Fibroblast of skin of left quadriceps (primary cell): ENCODE data around the gene FAAH.

Source experiments
- DNase-seq, 2 experiments: peaks; one replicate each; pipeline ENCODE4 v3.0.0-alpha.2; 2013; ENCODE audit warnings: low read depth in 2 of 2

Gene FAAH

DNA sequence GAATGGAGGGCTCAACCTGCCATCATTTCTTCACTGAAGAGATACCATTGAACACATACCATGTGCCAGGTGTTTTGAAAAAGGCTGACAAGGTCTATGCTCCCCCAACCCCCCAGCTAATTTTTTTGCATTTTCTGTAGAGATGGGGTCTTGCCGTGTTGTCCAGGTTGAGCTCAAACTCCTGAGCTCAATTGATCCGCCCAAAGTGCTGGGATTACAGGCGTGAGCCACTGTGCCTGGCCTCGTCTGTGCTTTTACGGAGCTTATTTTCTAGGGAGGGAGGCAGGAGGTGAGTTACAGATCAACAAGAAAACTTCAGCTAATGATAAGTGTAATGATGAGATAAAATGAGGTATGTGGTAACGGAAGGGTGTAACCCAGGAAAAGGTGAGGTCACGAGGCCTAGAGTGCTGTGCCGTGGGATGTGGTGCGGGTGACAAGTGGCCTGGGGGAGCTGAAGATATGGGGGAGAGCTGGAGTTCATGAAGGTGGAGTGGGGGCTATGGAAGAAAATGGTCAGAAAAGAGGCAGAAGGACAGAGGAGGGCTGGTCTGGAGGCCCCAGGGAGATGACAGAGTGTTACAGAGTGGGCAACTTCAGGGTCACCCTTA is 28.2 kb downstream of the FAAH start:
- DNase-seq: no peak

DNA sequence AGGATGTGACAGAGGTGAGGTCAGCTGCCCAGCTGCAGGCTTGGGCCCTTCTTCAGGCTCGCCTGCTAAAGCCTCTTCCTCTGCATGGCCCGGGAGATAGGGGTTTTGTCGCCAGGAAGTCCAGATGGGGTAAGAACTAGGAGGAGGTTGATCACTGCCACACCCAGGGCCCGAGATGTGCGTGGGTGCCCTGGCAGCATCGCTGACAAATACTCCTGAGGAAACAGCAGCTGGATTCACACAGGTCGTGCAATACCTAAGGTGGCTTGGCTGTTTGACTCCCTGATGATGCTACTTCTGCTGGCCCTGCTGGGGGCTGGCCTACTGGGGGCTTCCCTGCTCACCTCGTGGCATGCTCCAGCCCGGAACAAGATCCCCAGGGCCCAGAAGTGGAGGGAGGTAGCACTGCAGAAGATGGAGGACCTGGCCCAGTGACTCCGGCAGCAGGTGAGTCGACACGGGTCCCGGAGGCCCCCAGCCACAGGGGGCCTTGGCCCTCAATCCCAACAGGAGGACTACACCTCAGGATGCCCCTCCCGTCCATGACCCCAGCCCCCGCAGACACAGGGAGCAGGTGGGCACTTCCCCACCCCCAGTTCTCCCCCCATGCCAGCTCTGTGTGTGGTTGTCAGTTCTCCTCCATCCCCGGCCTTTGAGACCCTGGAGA is 29.6 kb downstream of the FAAH start:
- no peak for DNase-seq

DNA sequence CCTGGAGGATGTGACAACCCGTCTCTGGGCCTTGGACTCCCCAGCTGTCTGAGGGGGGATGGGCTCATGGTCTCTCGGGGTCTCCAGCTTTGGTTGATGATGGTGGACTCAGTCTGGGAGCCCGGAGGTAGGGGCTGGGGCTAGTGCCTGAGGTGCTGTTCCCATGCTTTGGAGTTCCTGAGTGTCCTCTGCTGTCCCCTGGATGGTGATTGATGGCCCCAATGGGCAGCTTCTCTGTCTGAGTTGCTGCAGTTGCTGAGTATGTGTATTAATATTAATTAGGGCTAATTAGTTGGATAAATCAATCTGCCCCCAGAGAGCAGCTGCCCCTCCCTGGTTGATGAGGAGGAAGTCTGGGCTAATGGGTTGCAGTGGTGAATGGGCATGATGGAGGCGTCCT is 30.6 kb downstream of the FAAH start:
- DNase-seq: no peak

DNA sequence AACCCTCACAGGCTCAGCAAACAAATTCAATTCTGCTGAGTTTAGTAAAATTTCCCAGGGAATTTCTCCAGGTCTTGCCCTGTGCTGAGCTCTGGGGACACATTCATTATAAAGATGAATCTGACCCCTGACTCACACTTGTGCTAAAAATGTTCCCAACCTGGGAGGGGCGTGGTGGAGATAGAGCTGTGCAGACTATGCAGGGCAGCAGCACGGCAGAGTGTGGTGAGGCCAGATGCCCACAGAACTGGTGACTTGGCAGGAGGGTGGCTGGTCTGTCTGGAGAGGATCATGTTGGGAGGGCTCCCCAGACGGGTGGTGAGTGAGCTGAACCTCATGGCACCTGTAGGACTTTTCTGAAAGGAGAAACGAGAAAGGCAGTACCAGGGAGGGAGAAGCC is 31.6 kb downstream of the FAAH start:
- no peak for DNase-seq

DNA sequence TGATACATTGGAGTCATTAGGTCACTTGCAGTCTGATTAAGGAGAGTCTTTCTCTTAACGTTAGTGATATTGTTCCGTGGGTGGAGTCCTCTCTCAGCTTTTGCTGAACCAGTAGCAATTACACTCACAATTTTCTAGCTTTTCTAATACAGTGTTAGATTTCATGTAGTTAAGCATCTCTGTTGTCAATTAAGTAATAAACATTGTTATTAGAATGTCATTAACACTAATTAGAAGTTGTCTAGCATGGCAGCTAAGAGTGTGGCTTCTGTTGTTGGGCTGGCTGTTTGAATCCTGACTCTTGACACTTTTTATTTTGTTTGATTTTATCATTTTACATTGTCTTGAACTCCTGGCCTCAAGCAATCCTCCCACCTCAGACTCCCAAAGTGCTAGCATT is 33.4 kb downstream of the FAAH start:
- DNase-seq: no peak

DNA sequence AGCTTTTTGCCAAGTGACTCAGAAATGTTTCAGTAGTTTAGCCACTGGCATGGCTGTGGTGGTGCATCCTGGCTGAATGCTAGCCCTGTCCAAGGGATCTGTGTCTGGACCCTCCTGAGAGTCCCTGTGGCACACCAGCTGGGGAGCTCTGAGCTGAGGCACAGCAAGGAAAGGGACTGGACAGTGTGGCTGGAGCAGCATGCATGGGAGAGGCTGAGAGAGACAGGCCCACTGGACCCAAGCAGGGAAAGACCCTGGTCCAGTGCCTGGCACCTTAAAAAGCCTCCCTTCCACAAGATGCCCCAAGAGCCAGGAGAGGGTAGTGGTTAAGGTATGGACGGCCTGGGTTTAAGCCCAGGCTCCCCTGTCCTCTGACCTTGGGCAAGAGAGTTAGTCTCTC is 35.3 kb downstream of the FAAH start:
- no peak for DNase-seq

DNA sequence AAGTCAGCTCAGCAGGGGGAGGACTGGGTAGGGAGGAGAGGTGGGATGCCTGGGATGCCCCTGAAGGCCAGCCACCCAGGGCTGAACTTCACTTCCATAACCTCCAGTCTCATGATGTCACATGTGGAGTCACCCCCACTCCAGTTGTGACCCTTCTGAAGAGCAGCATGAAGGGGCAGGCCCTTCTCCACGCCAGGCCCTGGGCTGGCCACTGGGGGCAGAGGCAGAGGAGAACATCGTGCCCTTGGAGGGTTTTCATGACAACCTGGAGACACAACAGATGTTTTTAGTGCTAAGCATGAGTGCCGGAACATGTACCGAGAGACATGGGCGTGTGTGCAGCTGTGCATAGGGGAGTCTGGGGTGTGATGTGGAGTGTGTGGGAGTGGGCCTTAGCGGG is 37.6 kb downstream of the FAAH start:
- no peak for DNase-seq

DNA sequence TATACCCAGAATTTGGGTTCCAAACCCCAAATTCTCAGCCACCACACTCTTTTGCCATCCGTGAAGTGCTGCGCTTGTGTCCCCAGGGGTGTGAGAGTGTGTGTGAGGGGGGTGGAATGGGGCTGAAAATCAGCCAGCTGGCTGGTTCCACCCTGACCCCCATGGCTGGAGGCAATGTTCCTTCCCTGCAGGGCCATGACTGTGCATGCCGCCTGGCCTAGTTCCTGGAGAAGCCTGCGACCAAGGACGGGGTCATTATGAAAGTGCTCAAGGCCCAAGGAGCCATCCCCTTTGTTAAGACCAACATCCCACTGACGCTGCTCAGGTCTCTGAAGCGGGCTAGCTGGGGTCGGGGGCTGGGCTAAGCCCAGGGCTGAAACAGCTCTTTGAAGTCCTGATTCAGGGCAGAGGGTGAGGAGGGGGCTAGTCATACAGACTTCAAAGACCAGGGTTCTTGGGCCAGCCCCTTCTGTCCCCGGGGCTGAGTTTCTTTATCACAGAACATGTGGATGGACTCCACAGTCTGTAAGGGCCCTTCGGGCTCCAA is 38.7 kb downstream of the FAAH start:
- DNase-seq: no peak

DNA sequence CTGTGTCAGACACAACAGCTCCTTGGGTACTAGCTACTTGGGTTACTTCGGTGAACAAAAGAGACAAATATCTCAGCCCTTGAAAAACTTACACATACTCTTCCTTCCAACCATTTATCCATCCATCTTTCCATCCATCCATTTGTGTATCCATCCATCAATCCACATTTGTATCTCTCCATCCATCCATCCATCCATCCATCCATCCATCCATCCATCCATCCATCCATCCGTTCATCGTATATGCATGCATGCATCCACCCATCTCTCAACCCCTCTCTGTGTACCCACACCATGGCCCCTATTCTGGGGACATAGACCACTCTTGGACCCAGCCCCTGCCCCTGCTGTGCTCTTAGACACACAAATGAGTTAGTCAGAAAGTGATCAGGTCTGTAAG is 40.2 kb downstream of the FAAH start:
- DNase-seq: no peak

DNA sequence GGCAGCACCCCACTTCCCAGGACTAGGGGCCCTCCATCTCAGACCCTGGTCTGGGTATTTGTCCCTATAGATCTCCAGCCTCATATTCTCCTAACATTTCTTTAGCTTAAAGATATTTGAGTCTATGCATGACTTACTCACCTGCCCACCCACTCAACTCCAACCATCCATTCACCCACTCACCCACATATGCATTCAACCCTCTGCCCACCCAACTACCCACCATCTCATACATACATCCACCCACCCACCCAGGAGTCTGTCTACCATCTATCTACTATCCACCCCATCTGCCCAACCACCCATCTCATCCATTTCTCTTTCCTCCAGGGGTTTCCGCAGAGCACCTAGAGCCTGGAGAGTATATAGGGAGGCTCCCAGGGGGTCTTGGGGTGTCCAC is 42.7 kb downstream of the FAAH start:
- DNase-seq: no peak

DNA sequence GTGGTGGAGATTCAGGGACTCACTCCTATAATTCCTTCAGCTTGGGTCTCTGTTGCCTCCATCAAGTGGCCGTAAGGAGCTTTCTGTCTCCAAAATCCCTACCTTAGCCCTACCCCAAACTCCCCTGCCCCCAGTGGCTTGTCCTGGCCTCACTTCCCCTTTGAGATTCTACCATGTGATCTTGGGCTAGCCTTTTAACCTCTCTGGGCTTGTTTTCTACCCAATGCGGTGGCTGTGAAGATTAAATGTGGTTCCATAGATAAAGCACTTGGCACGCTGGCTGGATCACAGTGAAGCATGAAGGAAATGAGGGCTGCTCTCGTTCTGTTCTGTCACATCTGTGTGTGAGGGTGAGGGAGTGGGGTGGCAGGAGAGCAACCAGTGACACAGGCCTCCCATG is 43.6 kb downstream of the FAAH start:
- no peak for DNase-seq

DNA sequence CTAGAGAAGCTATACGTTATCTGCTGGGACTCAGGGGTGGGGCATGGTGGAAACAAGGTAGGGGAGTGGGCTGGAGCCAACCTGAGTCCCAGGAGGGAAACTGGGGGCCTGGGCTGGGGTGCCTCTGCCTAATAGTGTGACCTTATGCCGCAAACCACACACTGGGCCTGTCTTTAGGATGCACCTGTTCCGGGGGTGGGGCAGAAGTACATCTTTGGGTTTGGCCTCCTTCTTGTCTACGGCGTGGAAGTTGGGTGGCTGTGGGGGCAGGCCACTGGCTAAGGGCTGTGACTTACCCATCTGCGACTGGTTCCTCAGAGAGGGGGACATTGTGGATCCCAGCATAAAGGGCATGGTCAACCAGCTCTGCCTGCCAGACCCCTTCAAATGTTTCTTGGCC is 44.2 kb downstream of the FAAH start:
- DNase-seq: no peak

DNA sequence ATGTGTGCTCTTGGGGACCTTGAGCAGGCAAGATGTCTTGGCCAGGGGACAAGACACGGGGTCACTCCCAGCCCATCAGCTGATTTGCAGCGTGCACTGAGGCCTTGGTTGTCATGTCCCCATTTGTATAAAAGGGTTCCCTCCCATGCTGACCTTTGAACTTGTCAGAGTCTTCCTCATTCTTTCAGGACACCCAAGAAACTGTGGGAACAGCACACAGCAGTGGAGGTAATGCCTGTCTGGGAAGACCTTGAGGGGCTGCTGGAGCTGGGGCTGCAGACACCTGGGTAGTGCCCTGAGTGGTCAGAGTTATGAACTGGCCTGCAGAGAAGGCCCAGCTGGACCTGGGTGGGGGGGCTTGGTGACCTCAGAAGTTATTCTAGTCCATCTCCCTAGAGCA is 46.4 kb downstream of the FAAH start:
- no peak for DNase-seq

DNA sequence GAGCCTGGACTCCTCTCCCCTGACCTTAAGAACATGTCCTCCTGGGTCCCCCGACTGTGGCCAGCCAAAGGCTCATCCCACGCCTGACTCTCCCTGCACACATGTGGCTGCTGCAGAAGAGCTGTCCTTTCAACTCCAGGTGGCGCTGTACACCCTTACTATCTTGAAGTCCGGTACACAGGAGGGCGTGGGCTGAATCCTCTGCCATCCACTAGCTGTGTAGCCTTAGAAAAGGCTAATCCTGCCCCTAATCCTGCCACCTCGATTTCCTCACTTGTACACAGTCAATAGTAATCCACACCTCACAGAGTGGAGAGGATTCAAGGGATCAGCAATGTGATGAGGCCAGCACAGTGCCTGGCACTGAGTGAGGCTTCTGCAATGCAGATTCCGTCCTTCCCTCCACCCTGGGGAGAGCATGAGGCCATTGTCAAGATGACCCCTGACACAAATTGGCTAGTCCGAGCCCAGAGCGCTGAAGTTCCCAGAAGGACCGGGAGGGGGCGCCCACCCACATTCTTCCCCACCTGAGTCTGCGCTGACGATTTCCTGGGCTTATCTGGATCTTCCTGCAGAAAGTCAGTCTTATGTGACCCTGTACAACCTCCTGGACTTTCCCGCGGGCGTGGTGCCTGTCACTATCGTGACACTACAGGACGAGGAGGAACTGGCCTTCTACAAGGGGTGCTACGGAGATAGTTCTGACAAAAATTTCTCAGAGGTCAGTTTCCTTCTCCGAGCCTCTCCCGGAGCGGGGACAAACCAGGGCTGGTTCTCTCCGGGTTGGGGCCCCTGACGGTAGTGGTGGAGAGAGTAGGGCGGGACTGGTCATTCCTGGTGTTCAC is 48.4 kb downstream of the FAAH start:
- DNase-seq: peak; percentile 33 to 36

DNA sequence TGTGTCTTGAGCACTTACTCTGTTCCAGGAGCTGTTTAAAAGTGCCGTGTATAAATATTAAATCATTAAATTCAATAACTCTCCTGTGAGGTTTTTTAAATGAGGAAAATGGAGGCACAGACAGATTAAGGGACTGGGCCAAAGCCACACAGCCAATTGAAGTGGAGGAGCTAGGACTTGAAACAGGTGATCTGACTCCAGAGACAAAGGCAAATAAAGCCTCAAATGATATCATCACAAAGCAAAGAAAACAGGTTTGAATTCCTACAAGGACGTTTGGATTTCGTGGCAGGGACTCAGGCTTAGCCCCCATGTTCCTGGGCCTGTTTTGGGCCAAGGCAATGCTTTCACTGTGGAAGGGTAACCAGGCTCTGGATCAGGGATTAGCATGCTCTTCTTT is 50.3 kb downstream of the FAAH start:
- DNase-seq: no peak

DNA sequence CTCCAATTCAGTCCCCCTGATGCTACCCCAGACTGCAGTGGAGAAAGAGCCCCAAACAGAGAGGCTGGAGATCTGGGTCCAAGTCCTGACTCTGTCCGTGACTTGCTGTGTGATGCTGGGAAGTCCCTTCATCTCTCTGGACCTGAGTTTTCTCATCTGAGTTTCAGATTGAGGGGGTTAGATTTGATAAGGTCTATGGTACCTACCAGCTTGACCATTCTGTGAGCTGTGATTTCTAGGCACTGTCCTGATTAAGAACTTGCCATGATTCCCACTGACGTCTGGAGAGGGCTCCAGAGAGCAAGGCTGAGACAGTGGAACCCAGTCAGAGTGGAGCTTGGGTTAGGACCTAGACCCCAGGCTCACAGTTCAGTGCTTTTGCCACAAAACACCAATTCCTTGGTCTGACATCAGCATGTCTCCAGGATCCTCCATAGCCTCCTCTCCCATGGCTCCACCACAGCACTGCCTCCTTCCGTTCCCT is 51.7 kb downstream of the FAAH start:
- no peak for DNase-seq

DNA sequence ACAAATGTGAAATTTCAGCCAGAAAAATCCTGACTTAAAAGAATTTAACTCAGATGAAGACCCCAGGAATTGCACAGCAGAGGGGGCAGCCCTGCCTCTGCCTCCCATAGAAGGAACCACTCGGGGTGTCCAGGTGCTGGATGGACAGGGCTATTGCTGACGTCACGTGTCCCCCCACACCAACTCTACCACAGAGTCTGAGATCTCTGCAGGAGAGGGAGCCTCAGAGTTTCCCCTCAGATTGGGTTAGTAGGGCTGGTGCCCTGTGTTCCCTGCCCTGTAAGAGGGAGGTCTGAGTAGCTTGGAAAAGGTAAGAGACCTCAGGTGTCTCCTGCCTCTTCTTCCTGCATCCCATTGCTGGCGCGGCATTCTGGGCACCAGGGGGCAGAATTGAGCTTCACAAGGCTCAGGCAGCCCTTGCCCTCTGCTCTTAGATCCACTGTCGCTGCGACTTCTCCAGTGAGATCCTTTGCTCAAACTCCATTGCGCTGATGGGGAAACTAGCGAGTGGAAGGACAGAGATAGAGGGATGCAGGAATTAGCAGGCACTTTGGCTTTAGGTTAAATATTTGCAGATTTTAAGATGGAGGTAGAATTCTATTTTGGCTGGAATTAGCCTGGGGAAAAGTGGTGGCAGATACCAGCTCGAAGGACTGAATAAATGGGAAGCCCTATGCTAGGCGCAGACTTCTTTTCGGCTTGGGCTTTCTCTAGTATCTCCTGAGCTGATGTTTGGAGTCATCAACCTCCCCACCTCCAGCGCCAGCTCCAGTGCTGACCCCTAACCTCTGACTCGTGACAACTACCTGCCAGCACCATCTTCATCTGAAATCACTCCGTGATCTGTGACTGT is 52.8 kb downstream of the FAAH start:
- DNase-seq: peak; percentile 10 to 12

DNA sequence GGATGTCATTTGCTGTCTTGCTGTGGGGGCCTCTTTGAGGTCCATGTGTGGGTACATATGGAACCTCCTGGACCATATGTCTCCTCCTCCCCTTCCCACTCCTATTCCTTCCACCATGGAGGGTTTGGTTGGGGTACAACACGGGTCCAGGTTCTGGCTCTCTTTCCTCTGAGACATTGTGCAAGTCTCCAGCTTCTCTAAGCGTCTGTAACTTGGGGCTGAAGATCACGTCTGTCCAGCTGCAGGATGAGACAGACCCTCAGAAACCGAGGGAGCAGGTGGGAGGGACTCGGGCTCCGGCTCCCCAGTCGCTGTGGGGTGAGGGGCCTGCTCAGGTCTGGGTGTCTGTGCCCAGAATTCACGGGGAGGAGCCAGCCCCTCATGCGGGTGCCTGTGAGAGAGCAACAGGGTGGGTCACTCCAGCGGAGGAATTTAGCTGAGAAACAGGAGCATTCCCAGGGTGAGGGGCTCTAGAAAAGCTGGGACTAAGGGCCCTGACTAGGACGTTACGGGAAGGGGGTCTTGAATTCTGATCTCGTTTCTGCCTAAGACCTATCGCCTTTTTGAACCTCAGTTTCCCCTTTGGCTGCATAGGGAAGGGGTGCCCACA is 53.5 kb downstream of the FAAH start:
- DNase-seq: no peak

DNA sequence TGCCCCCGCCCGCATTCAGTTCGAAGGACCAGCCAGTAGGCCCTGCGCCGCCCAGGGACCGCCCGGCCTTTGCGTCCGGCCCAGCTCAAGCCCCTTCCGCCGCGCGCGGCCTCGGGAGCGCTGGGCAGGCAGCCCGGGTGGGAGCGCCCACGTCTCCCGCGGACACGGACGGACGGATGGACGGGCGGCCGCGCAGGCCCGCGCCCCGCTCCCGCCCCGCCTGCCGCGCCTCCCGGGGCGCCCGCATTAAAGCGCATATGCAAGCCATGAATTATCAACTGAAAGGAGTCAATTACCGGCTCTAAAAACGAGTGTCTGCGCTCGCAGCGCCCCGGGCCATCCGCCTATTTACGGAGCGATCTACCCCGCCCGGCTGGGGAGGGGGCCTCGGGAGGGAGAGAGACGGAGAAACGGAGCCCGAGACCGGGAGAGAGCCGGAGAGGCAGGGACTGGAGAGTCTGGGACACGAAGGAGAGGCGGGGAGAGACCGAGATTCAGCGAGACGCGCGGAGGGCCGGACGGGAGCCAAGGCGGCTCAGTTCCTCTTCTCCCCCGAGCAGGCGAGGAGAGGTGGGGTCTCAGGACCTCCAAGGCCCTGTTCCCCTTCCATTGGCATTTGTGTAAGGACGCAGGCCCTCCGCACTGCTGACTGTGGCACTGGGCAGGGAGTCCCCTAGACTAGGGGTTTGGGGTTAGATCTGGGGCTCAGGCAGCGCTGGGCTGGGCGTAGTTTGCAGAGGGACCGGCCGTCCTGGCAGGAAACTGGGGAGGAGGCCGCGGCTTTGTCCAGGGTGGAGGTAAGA is 54.2 kb downstream of the FAAH start:
- no peak for DNase-seq
